IPS-NIHi7 (cell line): ENCODE data around the gene ZNF385C.
A peak's percentile ranks its signal among the peaks of the same experiment; 100 is the strongest.

Source experiments
- DNase-seq: peaks from one replicate; pipeline ENCODE4 v3.0.0; 2012; ENCODE audit warnings: mixed read lengths; ENCODE audit errors: extremely low spot score

ZNF385C gene

GRCh38 chr17:42077755-42078154, 20.5 kb downstream of the ZNF385C start:
- DNase-seq, result no peak

- no peak for DNase-seq
Observed at GRCh38 chr17:42076797-42077559, 21.3 kb downstream of the ZNF385C start.

GRCh38 chr17:42075789-42076188, 22.5 kb downstream of the ZNF385C start:
- DNase-seq, result no peak

GRCh38 chr17:42072323-42073187, 25.7 kb downstream of the ZNF385C start:
- peak; percentile 52 for DNase-seq

- no peak for DNase-seq
Observed at GRCh38 chr17:42071810-42072209, 26.5 kb downstream of the ZNF385C start.

GRCh38 chr17:42068979-42069378, 29.3 kb downstream of the ZNF385C start:
- no peak for DNase-seq

GRCh38 chr17:42067371-42068091, 30.7 kb downstream of the ZNF385C start:
- DNase-seq, result peak; percentile 84

GRCh38 chr17:42065201-42065600, 33.1 kb downstream of the ZNF385C start:
- no peak for DNase-seq

- no peak for DNase-seq
Observed at GRCh38 chr17:42062681-42063080, 35.6 kb downstream of the ZNF385C start.

GRCh38 chr17:42061646-42062487, 36.4 kb downstream of the ZNF385C start:
- DNase-seq, result no peak

- DNase-seq, result no peak
Observed at GRCh38 chr17:42060231-42060630, 38.0 kb downstream of the ZNF385C start.

GRCh38 chr17:42059815-42060214, 38.5 kb downstream of the ZNF385C start:
- DNase-seq, result no peak

GRCh38 chr17:42058063-42058462, 40.2 kb downstream of the ZNF385C start:
- no peak for DNase-seq

GRCh38 chr17:42056635-42057034, 41.6 kb downstream of the ZNF385C start:
- no peak for DNase-seq

GRCh38 chr17:42055496-42055895, 42.8 kb downstream of the ZNF385C start:
- no peak for DNase-seq

- no peak for DNase-seq
Observed at GRCh38 chr17:42055027-42055426, 43.2 kb downstream of the ZNF385C start.

GRCh38 chr17:42053731-42054500, 44.4 kb downstream of the ZNF385C start:
- no peak for DNase-seq

GRCh38 chr17:42052346-42052877, 45.9 kb downstream of the ZNF385C start:
- DNase-seq, result no peak

- DNase-seq, result no peak
Observed at GRCh38 chr17:42051645-42052044, 46.6 kb downstream of the ZNF385C start.

- DNase-seq, result no peak
Observed at GRCh38 chr17:42051013-42051400, 47.3 kb downstream of the ZNF385C start.
